ENCODE results near the gene ITGAL.
A peak's percentile ranks its signal among the peaks of the same experiment; 100 is the strongest.

The ITGAL gene

GRCh38 chr16:30429418-30429677 lies 43.2 kb upstream of the ITGAL start:
- no peak for TF ChIP-seq CSRNP3 (CRISPR knock-in tag; IDR thresholded peaks at IDR 0.05)
- no peak for TF ChIP-seq ZNF565 (CRISPR knock-in tag; conservative IDR thresholded peaks at IDR 0.05; ENCODE audit: low read depth)
- TF ChIP-seq TCF4 (CRISPR knock-in tag; IDR thresholded peaks at IDR 0.05; ENCODE audit: borderline replicate concordance) = no peak
- no peak for TF ChIP-seq GLIS3 (CRISPR knock-in tag; IDR thresholded peaks at IDR 0.05)
- TF ChIP-seq TOX (CRISPR knock-in tag; IDR thresholded peaks at IDR 0.05; ENCODE audit: borderline replicate concordance) = no peak
- no peak for TF ChIP-seq PATZ1 (CRISPR knock-in tag; IDR thresholded peaks at IDR 0.05; ENCODE audit: borderline replicate concordance)
- TF ChIP-seq ZFP3 (CRISPR knock-in tag; IDR thresholded peaks at IDR 0.05) = no peak
- no peak for TF ChIP-seq ESRRG (CRISPR knock-in tag; IDR thresholded peaks at IDR 0.05)
- TF ChIP-seq BACH2 (CRISPR knock-in tag; IDR thresholded peaks at IDR 0.05; ENCODE audit: borderline replicate concordance) = no peak
- no peak for TF ChIP-seq ZNF8 (CRISPR knock-in tag; IDR thresholded peaks at IDR 0.05)
- TF ChIP-seq ZNF70 (CRISPR knock-in tag; IDR thresholded peaks at IDR 0.05) = no peak
- no peak for TF ChIP-seq ZFP30 (CRISPR knock-in tag; IDR thresholded peaks at IDR 0.05)
- TF ChIP-seq CSDC2 (CRISPR knock-in tag; IDR thresholded peaks at IDR 0.05) = no peak
- peak; percentile 16 for ATAC-seq

- TF ChIP-seq PATZ1 (CRISPR knock-in tag; IDR thresholded peaks at IDR 0.05; ENCODE audit: borderline replicate concordance) (no peak), POU6F1 (CRISPR knock-in tag; IDR thresholded peaks at IDR 0.05; ENCODE audit: borderline replicate concordance, low read depth) (0 out of 2 replicates have a peak, but pooled peaks have one; percentile 31), ZNF70 (CRISPR knock-in tag; IDR thresholded peaks at IDR 0.05) (peak; percentile 68; the same call in 1 of the 2 replicates)
- peak; percentile 99 for ATAC-seq
Observed at GRCh38 chr16:30429678-30430427, 42.7 kb upstream of the ITGAL start, which contains the start of gene DCTPP1. DCTPP1 (minus strand) TSS chr16:30430030; CDS start chr16:30429980, 50 bp downstream.

GRCh38 chr16:30430428-30430970 lies 42.0 kb upstream of the ITGAL start:
- peak; percentile 12 for ATAC-seq
- no peak for TF ChIP-seq POU6F1 (CRISPR knock-in tag; IDR thresholded peaks at IDR 0.05; ENCODE audit: borderline replicate concordance, low read depth)
- no peak for TF ChIP-seq CSRNP3 (CRISPR knock-in tag; IDR thresholded peaks at IDR 0.05)
- TF ChIP-seq CSDC2 (CRISPR knock-in tag; IDR thresholded peaks at IDR 0.05) = no peak
- no peak for TF ChIP-seq ARNTL (CRISPR knock-in tag; IDR thresholded peaks at IDR 0.05; ENCODE audit: borderline replicate concordance, low read depth)
- no peak for TF ChIP-seq ESRRG (CRISPR knock-in tag; IDR thresholded peaks at IDR 0.05)
- TF ChIP-seq GLIS3 (CRISPR knock-in tag; IDR thresholded peaks at IDR 0.05) = no peak
- no peak for TF ChIP-seq ZNF70 (CRISPR knock-in tag; IDR thresholded peaks at IDR 0.05)
- no peak for TF ChIP-seq ZNF8 (CRISPR knock-in tag; IDR thresholded peaks at IDR 0.05)
- no peak for TF ChIP-seq OSR1 (CRISPR knock-in tag; IDR thresholded peaks at IDR 0.05)
- TF ChIP-seq TSHZ2 (CRISPR knock-in tag; IDR thresholded peaks at IDR 0.05) = no peak
- no peak for TF ChIP-seq CREB5 (CRISPR knock-in tag; IDR thresholded peaks at IDR 0.05; ENCODE audit: low read depth)
- TF ChIP-seq BACH2 (CRISPR knock-in tag; IDR thresholded peaks at IDR 0.05; ENCODE audit: borderline replicate concordance) = no peak
- no peak for TF ChIP-seq PATZ1 (CRISPR knock-in tag; IDR thresholded peaks at IDR 0.05; ENCODE audit: borderline replicate concordance)

All from SK-N-SH treated with all-trans-retinoic acid at 6 μM for 48 hours (cell line).